Thyroid gland (tissue), 4 donors: ENCODE measurements around the gene FOXP1. TPM values are rescaled to one million over a fixed set of nuclear protein-coding genes. Genes with fewer than 3 reads are reported as not detected.

Source experiments
- DNase-seq, 2 donors: peaks; one replicate each; pipeline ENCODE4 v3.0.0-alpha.2; 2019
- H3K27ac ChIP-seq, 3 donors: fragments of 200-600 bp; sonication (generic); 1 replicate in 2 of 3; 2 replicates in 1 of 3; pipeline ENCODE4 v1.5.1; 2016 to 2019; ENCODE audit warnings: mild to moderate bottlenecking in 1 of 3, moderate library complexity in 1 of 3
- H3K27me3 ChIP-seq: fragments of 200-600 bp; sonication (generic); one replicate; pipeline ENCODE4 v1.5.1; 2019
- H3K36me3 ChIP-seq, 2 donors: fragments of 200-600 bp; sonication (generic); one replicate each; pipeline ENCODE4 v1.5.1; 2016 to 2019
- H3K4me1 ChIP-seq, 2 donors: fragments of 200-600 bp; sonication (generic); one replicate each; pipeline ENCODE4 v1.5.1; 2017 to 2019
- H3K4me3 ChIP-seq, 3 donors: fragments of 200-600 bp; sonication (generic); replicated peaks in 1 of 3; 1 replicate in 2 of 3; 2 replicates in 1 of 3; pipeline ENCODE4 v1.5.1; 2016; ENCODE audit warnings: mild to moderate bottlenecking in 1 of 3
- H3K9me3 ChIP-seq: fragments of 200-600 bp; sonication (generic); one replicate; pipeline ENCODE4 v1.5.1; 2017
- CTCF ChIP-seq, 6 experiments: fragments of 200-600 bp in 3 of 6; fragments of 450-650 bp in 3 of 6; sonication (generic) in 3 of 6; IDR thresholded peaks; one replicate each; pipeline ENCODE4 v1.5.1; 2016 to 2019; ENCODE audit warnings: antibody characterized with exemption in 6 of 6, mild to moderate bottlenecking in 2 of 6, inconsistent platforms in 1 of 6, moderate library complexity in 1 of 6
- POLR2A ChIP-seq, 2 donors: fragments of 450-650 bp; IDR thresholded peaks; one replicate each; pipeline ENCODE4 v1.6.1; 2017; ENCODE audit warnings: antibody characterized with exemption in 2 of 2, mild to moderate bottlenecking in 2 of 2, moderate library complexity in 1 of 2
- WGBS, 2 donors: methylation state at CpG; one replicate each; pipeline ENCODE4 v1.1.5; 2017; 5-methylcytosine and 5-hydroxymethylcytosine counted together
- intact Hi-C: fragments of 100-400 bp; cut with DNase I; formaldehyde crosslinking; loops from one replicate; pipeline ENCODE4 v1.15.1; 2023
- total RNA-seq, 4 donors: library from RNA; depleted of rRNA; stranded (reverse); fragments of >200 nt; gene quantifications; one replicate each; pipeline ENCODE4 v1.2.3, GENCODE V29; 2016

FOXP1 gene
- total RNA-seq, 4 donors from 2014 or later: 111 to 187 (median 141) TPM

DNA sequence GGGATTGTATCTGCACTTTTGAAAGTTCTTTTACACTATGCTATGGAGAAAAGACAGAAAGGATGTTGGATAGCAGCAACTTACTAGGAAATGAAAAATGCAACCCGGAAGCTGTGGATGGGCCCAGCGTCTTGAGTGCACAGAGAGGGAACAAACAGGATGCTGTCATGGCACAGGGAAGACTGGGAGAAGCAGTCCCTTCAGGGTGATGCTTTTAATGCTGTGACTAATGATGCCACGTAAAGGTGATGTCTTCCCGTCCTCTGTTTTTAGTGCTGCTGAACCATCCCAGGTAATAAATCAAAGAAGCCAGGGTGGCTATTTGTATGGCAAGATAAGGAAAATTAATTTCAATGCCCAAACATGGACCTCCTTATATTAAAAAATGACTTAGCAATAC lies 437.6 kb downstream of the FOXP1 start:
- 88 to 92% methylated on average over 4 of the region's 4 CpGs for WGBS, 2 donors

DNA sequence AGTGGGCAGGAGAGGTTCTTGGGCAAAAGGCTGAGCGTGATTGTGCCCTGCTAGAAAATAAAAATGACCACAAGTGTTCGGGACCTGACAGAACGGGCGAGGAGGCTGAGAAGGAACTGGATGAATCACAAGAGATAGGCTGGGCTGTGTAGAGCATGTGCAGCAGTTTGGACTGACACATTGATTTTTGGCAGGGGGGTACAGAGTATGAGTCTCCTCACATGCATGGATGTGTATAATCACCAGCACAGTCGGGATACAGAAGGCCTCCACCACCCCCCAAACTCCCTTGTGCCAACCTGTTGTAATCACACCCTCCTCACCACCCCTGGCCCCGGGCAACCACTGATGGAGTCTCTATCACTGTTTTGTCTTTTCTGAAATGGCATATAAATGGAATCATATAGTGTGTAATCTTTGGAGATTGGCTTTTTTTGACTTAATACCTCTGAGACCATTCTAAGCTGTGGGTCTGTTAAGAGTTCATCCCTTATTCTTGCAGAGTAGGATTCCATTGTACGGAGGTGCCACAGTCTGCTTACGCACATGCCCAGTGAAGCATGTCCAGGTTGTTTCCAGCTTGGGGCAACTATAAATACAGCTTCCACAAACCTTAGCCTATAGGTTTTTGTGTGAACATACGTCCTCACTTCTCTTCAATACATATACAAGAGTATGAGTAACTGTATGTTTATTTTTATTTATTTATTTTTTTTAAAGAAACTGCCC lies 438.8 kb downstream of the FOXP1 start:
- DNase-seq: no peak
- H3K9me3 ChIP-seq: no peaks in the 10 kb centered on the region
- TF ChIP-seq CTCF (IDR thresholded peaks at IDR 0.05) (no peak), POLR2A (IDR thresholded peaks at IDR 0.05) (no peak)
- H3K36me3 ChIP-seq: no peaks in the 10 kb centered on the region
- H3K27me3 ChIP-seq: no peaks in the 10 kb centered on the region
- no peak overlapping the region for H3K27ac ChIP-seq
- H3K4me1 ChIP-seq: peaks cover 1 to 16% of the 10 kb centered on the region in 2 donors
- no peak overlapping the region for H3K4me3 ChIP-seq
- intact Hi-C loops: no loop called here
- WGBS, 2 donors: 81 to 82% methylated on average over 9 of the region's 9 CpGs

More for the DNA sequence above, 437.6 kb downstream of the FOXP1 start:
- no peak overlapping the region for H3K4me3 ChIP-seq
- no peaks in the 10 kb centered on the region for H3K36me3 ChIP-seq
- no peaks in the 10 kb centered on the region for H3K27me3 ChIP-seq
- no peak for TF ChIP-seq CTCF (IDR thresholded peaks at IDR 0.05)
- no peak for TF ChIP-seq POLR2A (IDR thresholded peaks at IDR 0.05)
- no peak for DNase-seq
- intact Hi-C loops: no loop called here
- H3K4me1 ChIP-seq: peaks cover 0 to 6% of the 10 kb centered on the region in 2 donors
- H3K9me3 ChIP-seq: no peaks in the 10 kb centered on the region
- H3K27ac ChIP-seq: no peak overlapping the region

DNA sequence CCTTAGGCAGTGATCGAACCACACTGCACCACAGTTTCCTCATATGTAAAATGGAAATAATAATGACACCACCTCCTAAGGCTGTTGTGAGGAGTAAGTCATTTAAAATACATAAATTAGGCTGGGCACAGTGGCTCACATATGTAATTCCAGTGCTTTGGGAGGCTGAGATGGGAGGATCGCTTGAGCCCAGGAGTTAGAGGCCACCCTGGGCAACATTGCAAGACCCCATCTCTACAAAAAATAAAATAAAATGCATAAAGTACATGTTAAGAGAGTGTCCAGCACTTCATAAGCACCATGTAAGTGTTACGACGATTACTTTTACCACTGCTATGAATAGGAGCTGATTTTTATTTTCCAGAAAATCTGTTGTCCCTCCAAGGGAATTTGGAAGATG lies 440.0 kb downstream of the FOXP1 start:
- Histone ChIP-seq H3K4me1 (peaks cover 3 to 21% of the 10 kb centered on the region in 2 donors), H3K27me3 (no peaks in the 10 kb centered on the region), H3K9me3 (no peaks in the 10 kb centered on the region), H3K4me3 (no peak overlapping the region), H3K36me3 (no peaks in the 10 kb centered on the region), H3K27ac (no peak overlapping the region)
- intact Hi-C loops: no loop called here
- no peak for DNase-seq
- TF ChIP-seq POLR2A (IDR thresholded peaks at IDR 0.05) (no peak), CTCF (IDR thresholded peaks at IDR 0.05) (no peak)
- WGBS, 2 donors: 93 to 96% methylated on average over 4 of the region's 4 CpGs

DNA sequence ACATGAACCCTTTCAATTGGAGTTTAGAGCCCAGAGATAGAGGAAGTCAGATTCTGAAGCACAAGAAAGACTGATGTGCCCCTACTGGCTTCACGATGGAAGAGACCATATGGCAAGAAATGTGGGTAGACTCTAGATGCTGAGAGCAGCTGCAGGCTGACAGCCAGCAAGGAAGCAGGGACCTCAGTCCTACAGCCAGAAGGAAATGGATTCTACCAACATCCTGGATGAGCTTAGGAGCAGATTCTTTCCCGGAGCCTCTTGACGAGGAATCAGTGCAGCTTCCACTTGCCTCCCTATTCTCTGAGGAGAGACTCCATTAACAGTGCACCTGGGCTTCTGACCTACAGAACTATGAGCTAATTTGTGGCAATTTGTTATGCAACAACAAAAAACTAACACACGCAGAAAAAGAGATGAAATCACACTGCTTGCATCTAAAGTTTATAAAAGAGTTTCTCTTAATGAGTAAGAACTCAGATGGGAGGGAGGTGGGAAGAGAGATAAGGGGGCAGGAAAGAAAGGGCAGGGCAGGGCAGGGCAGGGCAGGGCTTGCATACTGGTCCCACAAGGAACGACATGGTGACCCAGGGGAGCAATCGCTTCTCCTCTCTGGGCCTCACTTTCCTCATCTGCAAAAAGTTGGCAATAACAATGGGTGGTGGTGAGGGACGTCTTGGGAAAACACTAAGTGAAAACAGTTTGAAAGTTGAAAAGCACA lies 440.9 kb downstream of the FOXP1 start:
- intact Hi-C loops: no loop called here
- Histone ChIP-seq H3K9me3 (no peaks in the 10 kb centered on the region), H3K4me3 (no peak overlapping the region), H3K4me1 (peaks cover 3 to 21% of the 10 kb centered on the region in 2 donors), H3K36me3 (no peaks in the 10 kb centered on the region), H3K27me3 (no peaks in the 10 kb centered on the region), H3K27ac (peak overlapping the region in 2 of 3 donors; percentile 27 to 53)
- no peak for DNase-seq
- TF ChIP-seq CTCF (IDR thresholded peaks at IDR 0.05) (no peak), POLR2A (IDR thresholded peaks at IDR 0.05) (no peak)
- WGBS, 2 donors: 77 to 79% methylated on average over 7 of the region's 7 CpGs

- DNase-seq: no peak
- Histone ChIP-seq H3K27ac (peak overlapping the region in 1 of 3 donors; percentile 35), H3K4me1 (peaks cover 21 to 39% of the 10 kb centered on the region in 2 donors), H3K4me3 (no peak overlapping the region), H3K27me3 (no peaks in the 10 kb centered on the region), H3K9me3 (no peaks in the 10 kb centered on the region), H3K36me3 (no peaks in the 10 kb centered on the region)
- intact Hi-C loops: no loop called here
- 96 to 99% methylated on average over 3 of the region's 3 CpGs for WGBS, 2 donors
- TF ChIP-seq POLR2A (IDR thresholded peaks at IDR 0.05) (no peak), CTCF (IDR thresholded peaks at IDR 0.05) (no peak)
These were observed 443.1 kb downstream of the FOXP1 start for GRCh38 chr3:71140477-71140876.
